WTC11 (cell line): ENCODE results near the gene CLASP1. TPM values are rescaled to one million over a fixed set of nuclear protein-coding genes. Genes with fewer than 3 reads are reported as not detected.

Experiments used
- ATAC-seq: fragments of 200-7000 bp; cut with Tn5 transposase; 2 replicates; pipeline ENCODE4 v1.10.0; 2021; ENCODE audit warnings: mild to moderate bottlenecking, moderate library complexity
- CTCF ChIA-PET: fragments of 300-600 bp; sonication (Branson Sonifier 250); formaldehyde crosslinking; loops from one replicate; lab custom pipeline; 2021; ENCODE audit warnings: antibody characterized with exemption; lab: Charles Lee
- POLR2A ChIA-PET: fragments of 350-600 bp; sonication (Branson Sonifier 250); formaldehyde crosslinking; loops from one replicate; lab custom pipeline; 2021; ENCODE audit warnings: antibody characterized with exemption; lab: Charles Lee
- DNase-seq: peaks from one replicate; pipeline ENCODE4 v3.0.0; 2021; ENCODE audit warnings: low spot score
- H3K27ac Mint-ChIP-seq: 2 replicates; pipeline ENCODE4 v1.8.0; 2021; ENCODE audit warnings: mixed read lengths
- H3K27me3 Mint-ChIP-seq: 2 replicates; pipeline ENCODE4 v1.8.0; 2021; ENCODE audit warnings: low read depth, mild to moderate bottlenecking, moderate library complexity, mixed read lengths
- H3K36me3 Mint-ChIP-seq: 2 replicates; pipeline ENCODE4 v1.8.0; 2021; ENCODE audit warnings: mixed read lengths
- H3K4me1 Mint-ChIP-seq: 2 replicates; pipeline ENCODE4 v1.8.0; 2022; ENCODE audit warnings: mixed read lengths
- H3K4me3 Mint-ChIP-seq: 2 replicates; pipeline ENCODE4 v1.8.0; 2021; ENCODE audit warnings: mild to moderate bottlenecking, moderate library complexity, mixed read lengths
- H3K9me3 Mint-ChIP-seq: 2 replicates; pipeline ENCODE4 v1.8.0; 2021; ENCODE audit warnings: mixed read lengths
- ATF1 ChIP-seq: sonication (generic); formaldehyde crosslinking; IDR thresholded peaks from 2 replicates; pipeline ENCODE4 v1.8.1; 2023; ENCODE audit warnings: mild to moderate bottlenecking, moderate library complexity, missing genetic modification reagents
- ELF4 ChIP-seq: sonication (generic); formaldehyde crosslinking; IDR thresholded peaks from 2 replicates; pipeline ENCODE4 v1.8.1; 2022; ENCODE audit warnings: low read depth, mild to moderate bottlenecking, moderate library complexity, missing genetic modification reagents
- EMX1 ChIP-seq: fragments of 250-450 bp; sonication (Bioruptor Pico); IDR thresholded peaks from 2 replicates; pipeline ENCODE4 v1.8.0; 2021; ENCODE audit warnings: mild to moderate bottlenecking
- ESRRA ChIP-seq: sonication (generic); formaldehyde crosslinking; IDR thresholded peaks from 2 replicates; pipeline ENCODE4 v1.8.1; 2022; ENCODE audit warnings: mild to moderate bottlenecking, missing genetic modification reagents, borderline replicate concordance
- ETV6 ChIP-seq: sonication (generic); formaldehyde crosslinking; IDR thresholded peaks from 2 replicates; pipeline ENCODE4 v1.8.1; 2022; ENCODE audit warnings: mild to moderate bottlenecking, missing genetic modification reagents
- GABPB1 ChIP-seq: sonication (generic); formaldehyde crosslinking; IDR thresholded peaks from 2 replicates; pipeline ENCODE4 v1.8.1; 2023; ENCODE audit warnings: mild to moderate bottlenecking, missing genetic modification reagents
- GTF2I ChIP-seq: fragments of 250-450 bp; sonication (Bioruptor Pico); conservative IDR thresholded peaks from 2 replicates; pipeline ENCODE4 v1.4.0; 2021; ENCODE audit warnings: mild to moderate bottlenecking
- MAX ChIP-seq: sonication (generic); formaldehyde crosslinking; IDR thresholded peaks from 2 replicates; pipeline ENCODE4 v1.8.0; 2022; ENCODE audit warnings: mild to moderate bottlenecking, missing genetic modification reagents
- MLX ChIP-seq: sonication (generic); formaldehyde crosslinking; IDR thresholded peaks from 2 replicates; pipeline ENCODE4 v1.8.1; 2023; ENCODE audit warnings: mild to moderate bottlenecking, missing genetic modification reagents, moderate library complexity
- NFYB ChIP-seq: sonication (generic); formaldehyde crosslinking; conservative IDR thresholded peaks from 2 replicates; pipeline ENCODE4 v1.8.0; 2022; ENCODE audit warnings: low read depth, missing genetic modification reagents
- PRRX2 ChIP-seq: fragments of 250-450 bp; sonication (Bioruptor Pico); IDR thresholded peaks from 2 replicates; pipeline ENCODE4 v1.8.0; 2021; ENCODE audit warnings: mild to moderate bottlenecking
- SMAD4 ChIP-seq: sonication (generic); formaldehyde crosslinking; IDR thresholded peaks from 2 replicates; pipeline ENCODE4 v1.8.0; 2022; ENCODE audit warnings: mild to moderate bottlenecking, missing genetic modification reagents
- TP53 ChIP-seq: sonication (generic); formaldehyde crosslinking; IDR thresholded peaks from 2 replicates; pipeline ENCODE4 v1.8.1; 2023; ENCODE audit warnings: mild to moderate bottlenecking, missing genetic modification reagents
- USF1 ChIP-seq: sonication (generic); formaldehyde crosslinking; IDR thresholded peaks from 2 replicates; pipeline ENCODE4 v1.8.0; 2022; ENCODE audit warnings: mild to moderate bottlenecking, missing genetic modification reagents
- ZMAT4 ChIP-seq: fragments of 250-450 bp; sonication (Bioruptor Pico); IDR thresholded peaks from 2 replicates; pipeline ENCODE4 v1.9.0; 2021; ENCODE audit warnings: mild to moderate bottlenecking
- ZNF121 ChIP-seq: sonication (generic); formaldehyde crosslinking; IDR thresholded peaks from 2 replicates; pipeline ENCODE4 v1.8.0; 2023; ENCODE audit warnings: missing genetic modification reagents
- ZNF232 ChIP-seq: sonication (generic); formaldehyde crosslinking; IDR thresholded peaks from 2 replicates; pipeline ENCODE4 v1.8.0; 2022; ENCODE audit warnings: mild to moderate bottlenecking, missing genetic modification reagents
- ZSCAN18 ChIP-seq: fragments of 250-450 bp; sonication (Bioruptor Pico); IDR thresholded peaks from 2 replicates; pipeline ENCODE4 v2.1.2; 2022; ENCODE audit warnings: mild to moderate bottlenecking, moderate library complexity
- total RNA-seq: library from RNA; stranded (reverse); gene quantifications from 3 replicates; pipeline ENCODE4 v1.2.3, GENCODE V29; 2021
- TF ChIP-seq, protein P1 (sequence below): sonication (generic); formaldehyde crosslinking; conservative IDR thresholded peaks from 2 replicates; pipeline ENCODE4 v1.8.1; 2023; ENCODE audit warnings: mild to moderate bottlenecking, low read depth, missing genetic modification reagents, moderate library complexity
- TF ChIP-seq, protein P2 (sequence below): fragments of 250-450 bp; sonication (Bioruptor Pico); IDR thresholded peaks from 2 replicates; pipeline ENCODE4 v1.9.0; 2021; ENCODE audit warnings: moderate library complexity, mild to moderate bottlenecking, inconsistent platforms, borderline replicate concordance
- TF ChIP-seq, protein P3 (sequence below): sonication (generic); formaldehyde crosslinking; IDR thresholded peaks from 2 replicates; pipeline ENCODE4 v1.8.1; 2022; ENCODE audit warnings: missing genetic modification reagents, borderline replicate concordance
- TF ChIP-seq, protein P4 (sequence below): fragments of 250-450 bp; sonication (Bioruptor Pico); IDR thresholded peaks from 2 replicates; pipeline ENCODE4 v1.9.0; 2021; ENCODE audit warnings: mild to moderate bottlenecking

CLASP1 gene
- total RNA-seq, 1 experiment from 2014 or later = 50.0 TPM

DNA sequence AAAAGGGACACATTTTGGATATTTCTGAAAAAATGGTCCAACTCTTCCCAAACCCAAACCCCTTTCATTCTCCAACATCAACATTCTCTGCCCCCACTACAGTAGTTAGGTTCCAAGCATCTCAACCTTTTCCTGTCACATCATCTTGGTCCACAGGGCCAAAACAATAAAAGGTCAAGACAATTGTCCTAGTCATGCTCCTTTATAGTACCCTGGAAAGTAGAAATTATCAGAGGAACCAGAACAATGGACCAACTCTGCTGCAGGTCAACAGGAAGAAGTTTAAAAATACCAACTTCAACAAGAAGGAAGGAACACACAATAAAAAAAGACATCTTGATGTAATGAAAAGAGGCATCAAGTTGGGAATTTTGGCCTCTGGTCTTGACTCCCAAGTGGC is 36.1 kb downstream of the CLASP1 start (continued):
- TF ChIP-seq, protein P1, sequence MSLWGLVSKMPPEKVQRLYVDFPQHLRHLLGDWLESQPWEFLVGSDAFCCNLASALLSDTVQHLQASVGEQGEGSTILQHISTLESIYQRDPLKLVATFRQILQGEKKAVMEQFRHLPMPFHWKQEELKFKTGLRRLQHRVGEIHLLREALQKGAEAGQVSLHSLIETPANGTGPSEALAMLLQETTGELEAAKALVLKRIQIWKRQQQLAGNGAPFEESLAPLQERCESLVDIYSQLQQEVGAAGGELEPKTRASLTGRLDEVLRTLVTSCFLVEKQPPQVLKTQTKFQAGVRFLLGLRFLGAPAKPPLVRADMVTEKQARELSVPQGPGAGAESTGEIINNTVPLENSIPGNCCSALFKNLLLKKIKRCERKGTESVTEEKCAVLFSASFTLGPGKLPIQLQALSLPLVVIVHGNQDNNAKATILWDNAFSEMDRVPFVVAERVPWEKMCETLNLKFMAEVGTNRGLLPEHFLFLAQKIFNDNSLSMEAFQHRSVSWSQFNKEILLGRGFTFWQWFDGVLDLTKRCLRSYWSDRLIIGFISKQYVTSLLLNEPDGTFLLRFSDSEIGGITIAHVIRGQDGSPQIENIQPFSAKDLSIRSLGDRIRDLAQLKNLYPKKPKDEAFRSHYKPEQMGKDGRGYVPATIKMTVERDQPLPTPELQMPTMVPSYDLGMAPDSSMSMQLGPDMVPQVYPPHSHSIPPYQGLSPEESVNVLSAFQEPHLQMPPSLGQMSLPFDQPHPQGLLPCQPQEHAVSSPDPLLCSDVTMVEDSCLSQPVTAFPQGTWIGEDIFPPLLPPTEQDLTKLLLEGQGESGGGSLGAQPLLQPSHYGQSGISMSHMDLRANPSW (CRISPR knock-in tag) = no peak
- TF ChIP-seq MAX (CRISPR knock-in tag) = no peak
- no peak for TF ChIP-seq EMX1 (CRISPR knock-in tag)
- no peak for TF ChIP-seq ZNF121 (CRISPR knock-in tag)
- TF ChIP-seq, protein P2, sequence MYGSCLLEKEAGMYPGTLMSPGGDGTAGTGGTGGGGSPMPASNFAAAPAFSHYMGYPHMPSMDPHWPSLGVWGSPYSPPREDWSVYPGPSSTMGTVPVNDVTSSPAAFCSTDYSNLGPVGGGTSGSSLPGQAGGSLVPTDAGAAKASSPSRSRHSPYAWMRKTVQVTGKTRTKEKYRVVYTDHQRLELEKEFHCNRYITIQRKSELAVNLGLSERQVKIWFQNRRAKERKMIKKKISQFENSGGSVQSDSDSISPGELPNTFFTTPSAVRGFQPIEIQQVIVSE (CRISPR knock-in tag) = no peak
- no peak for TF ChIP-seq ZSCAN18
- TF ChIP-seq TP53 (CRISPR knock-in tag) = no peak
- TF ChIP-seq GABPB1 (CRISPR knock-in tag) = no peak
- TF ChIP-seq GTF2I (CRISPR knock-in tag) = no peak

DNA sequence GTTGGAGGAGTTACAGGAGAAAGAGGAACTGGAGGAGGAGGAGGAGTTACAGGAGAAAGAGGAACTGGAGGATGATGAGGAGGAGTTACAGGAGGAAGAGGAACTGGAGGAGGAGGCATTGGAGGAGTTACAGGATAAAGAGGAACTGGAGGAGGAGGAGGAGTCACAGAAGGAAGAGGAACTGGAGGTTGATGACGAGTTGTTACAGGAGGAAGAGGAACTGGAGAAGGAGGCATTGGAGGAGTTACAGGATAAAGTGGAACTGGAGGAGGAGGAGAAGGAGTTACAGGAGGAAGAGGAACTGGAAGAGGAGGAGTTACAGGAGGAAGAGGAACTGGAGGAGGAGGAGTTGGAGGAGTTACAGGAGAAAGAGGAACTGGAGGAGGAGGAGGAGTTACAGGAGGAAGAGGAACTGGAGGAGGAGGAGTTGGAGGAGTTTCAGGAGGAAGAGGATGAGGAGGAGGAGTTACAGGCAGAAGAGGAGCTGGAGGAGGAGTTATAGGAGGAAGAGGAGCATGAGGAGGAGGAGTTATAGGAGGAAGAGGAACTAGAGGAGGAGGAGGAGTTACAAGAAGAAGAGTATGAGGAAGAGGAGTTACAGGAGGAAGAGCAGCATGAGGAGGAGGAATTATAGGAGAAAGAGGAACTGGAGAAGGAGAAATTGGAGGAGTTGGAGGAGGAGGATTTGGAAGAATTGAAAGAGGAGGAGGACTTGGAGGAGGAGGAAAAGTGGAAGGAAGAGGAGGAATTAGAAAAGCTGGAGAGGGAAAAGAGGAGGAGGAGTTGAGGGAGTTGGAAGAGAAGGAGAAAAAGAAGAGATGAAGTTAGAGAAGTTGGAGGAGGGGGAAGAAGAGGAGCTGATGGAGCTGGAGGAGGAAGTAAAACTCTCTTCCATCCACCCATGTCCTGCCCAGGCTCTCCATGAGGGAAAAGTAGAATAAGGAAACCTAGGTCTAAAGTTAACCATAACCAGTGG is 37.2 kb downstream of the CLASP1 start:
- H3K36me3 Mint-ChIP-seq = 0 out of 2 replicates have a peak, but pooled peaks cover 3% of the 10 kb centered on the region

More for the DNA sequence above, 37.2 kb downstream of the CLASP1 start:
- ATAC-seq (no peak), DNase-seq (no peak)
- ChIA-PET POLR2A (no interaction called here), CTCF (no interaction called here)
- H3K27me3 Mint-ChIP-seq = no peaks in the 10 kb centered on the region
- TF ChIP-seq ATF1 (CRISPR knock-in tag) = no peak
- no peak for TF ChIP-seq SMAD4 (CRISPR knock-in tag)
- no peak for TF ChIP-seq MAX (CRISPR knock-in tag)
- TF ChIP-seq ETV6 (CRISPR knock-in tag) = no peak
- TF ChIP-seq, protein P3, sequence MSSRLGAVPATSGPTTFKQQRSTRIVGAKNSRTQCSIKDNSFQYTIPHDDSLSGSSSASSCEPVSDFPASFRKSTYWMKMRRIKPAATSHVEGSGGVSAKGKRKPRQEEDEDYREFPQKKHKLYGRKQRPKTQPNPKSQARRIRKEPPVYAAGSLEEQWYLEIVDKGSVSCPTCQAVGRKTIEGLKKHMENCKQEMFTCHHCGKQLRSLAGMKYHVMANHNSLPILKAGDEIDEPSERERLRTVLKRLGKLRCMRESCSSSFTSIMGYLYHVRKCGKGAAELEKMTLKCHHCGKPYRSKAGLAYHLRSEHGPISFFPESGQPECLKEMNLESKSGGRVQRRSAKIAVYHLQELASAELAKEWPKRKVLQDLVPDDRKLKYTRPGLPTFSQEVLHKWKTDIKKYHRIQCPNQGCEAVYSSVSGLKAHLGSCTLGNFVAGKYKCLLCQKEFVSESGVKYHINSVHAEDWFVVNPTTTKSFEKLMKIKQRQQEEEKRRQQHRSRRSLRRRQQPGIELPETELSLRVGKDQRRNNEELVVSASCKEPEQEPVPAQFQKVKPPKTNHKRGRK (CRISPR knock-in tag) = no peak
- no peak for TF ChIP-seq MLX (CRISPR knock-in tag)
- TF ChIP-seq ZMAT4 = no peak
- no peak for TF ChIP-seq PRRX2
- no peak for TF ChIP-seq ZNF232 (CRISPR knock-in tag)
- TF ChIP-seq ELF4 = no peak
- no peak for TF ChIP-seq GTF2I (CRISPR knock-in tag)
- TF ChIP-seq USF1 (CRISPR knock-in tag) = no peak
- TF ChIP-seq NFYB = no peak
- TF ChIP-seq, protein P4, sequence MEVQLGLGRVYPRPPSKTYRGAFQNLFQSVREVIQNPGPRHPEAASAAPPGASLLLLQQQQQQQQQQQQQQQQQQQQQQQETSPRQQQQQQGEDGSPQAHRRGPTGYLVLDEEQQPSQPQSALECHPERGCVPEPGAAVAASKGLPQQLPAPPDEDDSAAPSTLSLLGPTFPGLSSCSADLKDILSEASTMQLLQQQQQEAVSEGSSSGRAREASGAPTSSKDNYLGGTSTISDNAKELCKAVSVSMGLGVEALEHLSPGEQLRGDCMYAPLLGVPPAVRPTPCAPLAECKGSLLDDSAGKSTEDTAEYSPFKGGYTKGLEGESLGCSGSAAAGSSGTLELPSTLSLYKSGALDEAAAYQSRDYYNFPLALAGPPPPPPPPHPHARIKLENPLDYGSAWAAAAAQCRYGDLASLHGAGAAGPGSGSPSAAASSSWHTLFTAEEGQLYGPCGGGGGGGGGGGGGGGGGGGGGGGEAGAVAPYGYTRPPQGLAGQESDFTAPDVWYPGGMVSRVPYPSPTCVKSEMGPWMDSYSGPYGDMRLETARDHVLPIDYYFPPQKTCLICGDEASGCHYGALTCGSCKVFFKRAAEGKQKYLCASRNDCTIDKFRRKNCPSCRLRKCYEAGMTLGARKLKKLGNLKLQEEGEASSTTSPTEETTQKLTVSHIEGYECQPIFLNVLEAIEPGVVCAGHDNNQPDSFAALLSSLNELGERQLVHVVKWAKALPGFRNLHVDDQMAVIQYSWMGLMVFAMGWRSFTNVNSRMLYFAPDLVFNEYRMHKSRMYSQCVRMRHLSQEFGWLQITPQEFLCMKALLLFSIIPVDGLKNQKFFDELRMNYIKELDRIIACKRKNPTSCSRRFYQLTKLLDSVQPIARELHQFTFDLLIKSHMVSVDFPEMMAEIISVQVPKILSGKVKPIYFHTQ (CRISPR knock-in tag) = no peak
- TF ChIP-seq ESRRA = no peak
- no peak for TF ChIP-seq GABPB1 (CRISPR knock-in tag)
- H3K27ac Mint-ChIP-seq = no peak overlapping the region
- H3K4me3 Mint-ChIP-seq = no peak overlapping the region
- H3K4me1 Mint-ChIP-seq = peaks cover 5% of the 10 kb centered on the region
- no peaks in the 10 kb centered on the region; the same call in 1 of the 2 replicates for H3K9me3 Mint-ChIP-seq
